HG03060 (cell line): ENCODE measurements around the gene FCER2.

Source experiments
- ATAC-seq: cut with Tn5 transposase; IDR thresholded peaks from one replicate; pipeline ENCODE4 v1.9.1; 2021; ENCODE audit warnings: low read depth, moderate number of reproducible peaks; ENCODE audit not compliant: unreplicated experiment

FCER2 gene

GRCh38 chr19:7704280-7705060, 2.5 kb upstream of the FCER2 start:
- no peak for ATAC-seq

- no peak for ATAC-seq
Observed at GRCh38 chr19:7703332-7703731, 1.4 kb upstream of the FCER2 start.

GRCh38 chr19:7701049-7701653, 780 bp downstream of the FCER2 start:
- ATAC-seq, result no peak

- ATAC-seq, result no peak
Observed at GRCh38 chr19:7699417-7700401, 2.2 kb downstream of the FCER2 start.

- ATAC-seq, result no peak
Observed at GRCh38 chr19:7699003-7699402, 2.9 kb downstream of the FCER2 start.

GRCh38 chr19:7698583-7698982, 3.3 kb downstream of the FCER2 start:
- ATAC-seq, result no peak

GRCh38 chr19:7697721-7698287, 4.1 kb downstream of the FCER2 start:
- ATAC-seq, result no peak

- no peak for ATAC-seq
Observed at GRCh38 chr19:7694499-7694898, 7.4 kb downstream of the FCER2 start.

- ATAC-seq, result no peak
Observed at GRCh38 chr19:7692417-7693088, 9.4 kb downstream of the FCER2 start.

GRCh38 chr19:7691497-7691896, 10.4 kb downstream of the FCER2 start:
- ATAC-seq, result no peak

- ATAC-seq, result no peak
Observed at GRCh38 chr19:7690779-7691258, 11.1 kb downstream of the FCER2 start.

GRCh38 chr19:7689165-7689564, 12.8 kb downstream of the FCER2 start:
- no peak for ATAC-seq

- ATAC-seq, result no peak
Observed at GRCh38 chr19:7687177-7687576, 14.8 kb downstream of the FCER2 start.

- no peak for ATAC-seq
Observed at GRCh38 chr19:7685546-7686445, 16.1 kb downstream of the FCER2 start.

- no peak for ATAC-seq
Observed at GRCh38 chr19:7682175-7682855, 19.6 kb downstream of the FCER2 start.

- no peak for ATAC-seq
Observed at GRCh38 chr19:7681340-7682174, 20.4 kb downstream of the FCER2 start.

GRCh38 chr19:7680606-7681339, 21.2 kb downstream of the FCER2 start, which contains the start of gene TRAPPC5:
TSS of gene TRAPPC5 (plus strand) at chr19:7680833. CDS start at chr19:7682254, 1,421 bp downstream.
- no peak for ATAC-seq
